Inferior parietal cortex (tissue), 1 donor: ENCODE results near the gene BRAT1.
A peak's percentile ranks its signal among the peaks of the same experiment; 100 is the strongest.
"Not testable (repeated sequence)": the region's sequence is repeated elsewhere in the genome, so short reads cannot be mapped to it uniquely, and the experiment has no call there.

Experiments
- DNase-seq: peaks from one replicate; pipeline ENCODE4 v3.0.0-alpha.2; 2016; ENCODE audit errors: extremely low spot score

BRAT1 gene

DNA sequence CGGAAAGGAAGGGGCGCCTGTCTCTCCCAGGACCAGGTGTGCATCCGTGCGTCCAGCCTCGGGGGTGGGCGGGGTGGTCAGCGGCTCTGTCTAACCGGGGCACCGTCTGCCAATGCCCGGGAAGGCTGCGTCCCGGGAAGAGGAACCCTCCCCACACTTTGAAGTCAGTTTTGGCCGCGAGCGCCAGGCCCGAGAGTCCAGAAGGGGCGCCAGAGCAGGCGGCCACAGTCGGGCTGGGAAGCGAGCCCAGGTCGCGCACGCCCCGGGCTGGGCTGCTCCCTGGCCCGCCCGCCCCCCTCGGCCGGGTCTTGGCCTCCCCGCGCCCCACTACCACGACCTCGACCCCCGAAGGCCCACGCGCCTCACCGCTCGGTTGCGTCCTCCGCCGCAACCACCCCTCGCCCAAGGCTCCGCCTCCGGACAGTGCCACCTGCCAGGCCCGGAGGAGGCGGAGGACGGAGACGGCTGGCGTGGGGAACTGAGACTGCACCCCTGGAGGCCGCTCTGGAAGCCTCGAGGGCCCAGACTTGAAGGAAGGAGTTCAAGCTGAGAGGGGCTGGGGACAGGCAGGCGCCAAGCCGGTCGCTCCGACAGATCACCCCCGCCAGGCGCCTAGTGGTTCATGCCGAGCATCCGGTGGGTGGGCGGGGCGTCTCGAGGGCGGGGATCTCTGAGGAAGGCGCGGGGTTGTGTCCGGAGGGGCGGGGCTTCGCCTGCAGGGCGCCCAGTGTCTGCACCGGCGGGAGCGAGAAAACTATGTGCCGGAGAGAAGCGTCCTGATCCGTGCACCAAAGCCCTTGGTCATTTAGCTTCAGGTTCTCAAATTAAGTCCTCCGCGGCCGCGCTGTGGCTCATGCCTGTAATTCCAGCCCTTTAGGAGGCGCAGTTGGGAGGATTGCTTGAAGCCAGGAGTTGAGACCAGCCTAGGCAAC lies at the start of gene BRAT1:
TSS of gene BRAT1 (minus strand) at position 404 of the 932 bp plus-strand sequence. CDS start 1,093 bp downstream, outside the sequence.
- peak; percentile 77 for DNase-seq

DNA sequence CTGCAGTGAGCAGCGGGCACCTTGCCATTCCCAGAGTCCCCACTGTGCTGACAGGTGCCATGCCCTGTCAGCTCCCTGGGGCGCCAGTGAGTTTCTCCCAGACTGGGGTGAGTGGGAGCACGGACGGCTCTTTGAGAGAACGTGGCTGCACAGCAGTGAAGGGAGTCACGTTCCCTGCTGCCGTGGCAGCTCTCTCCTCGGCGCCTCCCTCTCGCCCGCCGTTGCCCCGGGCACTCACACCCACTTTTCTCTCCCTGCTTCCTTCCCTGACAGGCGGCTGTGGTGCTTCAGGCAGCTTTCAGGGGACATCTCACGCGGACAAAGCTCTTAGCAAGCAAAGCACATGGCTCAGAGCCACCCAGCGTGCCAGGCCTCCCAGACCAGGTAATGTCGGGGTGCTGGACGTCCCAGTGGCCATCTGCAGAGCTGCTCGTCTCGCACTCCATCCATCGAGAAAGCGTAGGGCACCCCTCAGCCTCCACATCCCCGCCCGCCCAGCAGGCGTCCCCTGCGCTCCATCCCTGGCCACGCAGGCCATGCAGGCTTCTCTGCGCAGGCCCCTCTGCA lies 49.4 kb upstream of the BRAT1 start:
- DNase-seq: no peak

GRCh38 chr7:2603044-2603965 lies 48.0 kb upstream of the BRAT1 start:
- DNase-seq: no peak

- DNase-seq: no peak
Observed at GRCh38 chr7:2602406-2603043, 47.2 kb upstream of the BRAT1 start.

DNA sequence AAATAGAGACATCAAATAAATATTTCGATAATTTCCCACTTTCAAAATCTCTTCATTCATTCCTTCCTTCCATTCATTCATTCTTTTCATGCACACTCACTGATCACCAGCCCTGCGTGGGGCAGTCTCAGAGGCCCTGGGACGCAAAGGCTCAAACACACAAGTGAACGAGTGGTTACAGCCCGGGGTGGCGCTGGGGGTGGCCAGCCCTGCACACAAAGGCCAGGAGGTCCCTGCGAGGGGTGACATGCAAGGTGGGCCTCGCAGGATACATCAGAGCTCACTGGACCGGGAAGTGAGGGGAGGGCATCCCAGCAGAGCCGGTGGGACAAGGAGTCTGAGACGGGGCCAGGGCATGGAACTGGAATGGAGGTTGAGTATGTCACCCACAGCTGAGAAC lies 46.6 kb upstream of the BRAT1 start:
- no peak for DNase-seq

- no peak for DNase-seq
Observed at GRCh38 chr7:2601065-2601464, 45.7 kb upstream of the BRAT1 start.

- DNase-seq: no peak
Observed at GRCh38 chr7:2598154-2598823, 43.0 kb upstream of the BRAT1 start.

DNA sequence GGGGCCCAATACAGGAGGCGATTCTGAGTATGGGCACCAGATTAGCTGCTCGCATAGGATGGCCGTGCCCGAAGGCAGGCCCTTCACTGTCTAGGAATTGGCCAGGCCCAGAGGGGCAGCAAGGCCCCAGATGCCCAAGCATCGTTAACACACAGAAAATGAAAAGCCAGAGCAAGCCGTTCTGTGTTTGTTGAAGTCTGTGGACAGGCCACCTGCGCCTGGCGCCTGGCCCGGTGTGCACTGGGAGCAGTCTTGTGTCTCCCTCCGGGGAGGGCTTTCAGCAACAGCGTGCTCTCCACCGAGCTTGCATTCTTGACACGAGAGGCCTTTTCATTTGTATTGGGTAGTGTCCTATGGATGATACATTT lies 41.9 kb upstream of the BRAT1 start:
- no peak for DNase-seq

GRCh38 chr7:2596464-2597272 lies 41.3 kb upstream of the BRAT1 start:
- no peak for DNase-seq

- no peak for DNase-seq
Observed at GRCh38 chr7:2595258-2595860, 40.0 kb upstream of the BRAT1 start.

GRCh38 chr7:2594599-2594998 lies 39.3 kb upstream of the BRAT1 start:
- DNase-seq: no peak

DNA sequence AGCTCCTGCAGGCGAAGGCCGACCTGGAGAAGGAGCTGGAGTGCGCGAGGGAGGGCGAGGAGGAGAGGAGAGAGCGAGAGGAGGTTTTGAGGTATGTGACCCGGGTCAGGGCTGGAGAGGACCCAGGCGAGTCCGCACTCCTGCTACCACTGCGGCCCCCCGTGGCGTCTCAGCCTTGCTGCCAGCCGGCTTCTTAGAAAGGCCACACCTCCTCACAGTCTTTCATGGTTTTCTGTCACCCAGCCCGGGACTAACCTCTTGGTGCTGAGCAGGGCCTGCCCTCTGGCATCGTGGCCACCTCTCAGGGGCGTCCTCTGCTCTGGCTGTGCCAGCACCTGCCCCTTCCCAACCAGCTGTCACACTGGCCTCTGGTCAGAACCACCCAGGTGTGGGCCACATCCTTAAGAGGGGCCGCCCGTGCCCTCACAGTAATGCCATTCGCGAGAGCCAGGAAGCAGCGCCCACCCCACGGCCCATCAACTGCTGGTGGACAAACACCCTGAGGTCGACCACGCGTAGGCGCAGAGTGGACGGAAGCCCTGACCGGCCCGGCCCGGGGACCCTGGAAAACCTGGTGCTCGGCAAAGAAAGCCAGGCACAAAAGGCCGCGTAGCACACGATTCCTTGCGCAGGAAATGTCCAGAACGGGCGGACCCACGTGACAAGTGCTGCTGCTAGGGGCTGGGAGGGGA lies 37.9 kb upstream of the BRAT1 start:
- no peak for DNase-seq

DNA sequence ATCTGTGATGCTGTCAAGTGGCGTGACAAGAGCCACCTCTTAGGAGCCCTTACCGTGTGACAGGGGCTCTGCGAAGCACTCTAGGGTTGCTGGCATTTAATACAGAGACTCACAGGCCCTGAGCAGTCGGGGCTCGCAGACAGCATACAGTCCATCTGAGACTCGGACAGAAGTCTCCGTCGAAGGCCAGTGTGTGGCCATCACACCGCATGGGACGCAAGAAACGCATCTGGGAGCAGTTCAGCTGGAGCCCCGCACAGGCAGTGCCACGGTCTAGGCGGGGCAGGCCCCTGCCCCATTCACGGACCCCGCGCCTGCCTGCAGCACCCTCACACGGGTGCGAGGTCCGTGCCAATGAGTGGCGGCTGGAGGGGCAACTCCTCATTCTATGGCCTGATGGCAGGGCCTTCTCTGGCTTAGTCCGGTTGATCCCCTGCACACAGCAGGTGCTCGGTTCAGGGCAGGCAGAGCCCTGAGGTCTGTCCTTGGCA lies 37.1 kb upstream of the BRAT1 start:
- no peak for DNase-seq

DNA sequence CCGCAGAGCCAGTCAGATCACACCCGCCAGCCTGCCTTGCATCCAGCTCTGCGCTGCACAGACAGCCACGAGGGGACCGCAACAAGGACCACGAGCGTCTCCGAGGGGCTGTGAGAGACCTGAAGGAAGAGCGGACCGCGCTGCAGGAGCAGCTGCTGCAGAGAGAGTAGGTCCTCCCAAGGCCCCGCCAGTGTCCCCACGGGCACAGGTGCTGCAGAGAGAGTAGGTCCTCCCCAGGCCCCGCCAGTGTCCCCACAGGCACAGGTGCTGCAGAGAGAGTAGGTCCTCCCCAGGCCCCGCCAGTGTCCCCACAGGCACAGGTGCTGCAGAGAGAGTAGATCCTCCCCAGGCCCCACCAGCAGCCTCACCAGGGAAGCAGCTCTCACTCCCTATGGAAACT lies 34.6 kb upstream of the BRAT1 start:
- DNase-seq: not testable (repeated sequence)

- no peak for DNase-seq
Observed at GRCh38 chr7:2589341-2589740, 34.0 kb upstream of the BRAT1 start.

DNA sequence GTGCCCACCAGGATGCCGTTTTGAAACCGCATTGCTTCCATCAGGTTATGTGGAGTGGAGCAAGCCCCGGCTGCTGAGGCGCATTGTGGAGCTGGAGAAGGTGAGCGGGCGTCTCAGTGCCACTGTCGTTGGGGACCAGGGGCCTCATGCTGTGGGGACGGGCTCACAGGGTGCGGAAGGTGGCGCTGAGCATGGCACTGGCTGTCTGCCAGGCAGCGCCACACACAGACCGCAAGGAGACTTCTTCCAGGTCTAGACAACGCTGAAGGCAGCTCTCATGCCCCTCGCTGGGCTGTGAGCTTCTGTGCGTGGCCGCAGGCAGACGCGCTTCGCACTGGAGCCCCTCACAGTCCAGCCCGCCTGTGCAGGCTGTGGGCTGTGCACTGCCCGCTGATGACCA lies 32.5 kb upstream of the BRAT1 start:
- no peak for DNase-seq

DNA sequence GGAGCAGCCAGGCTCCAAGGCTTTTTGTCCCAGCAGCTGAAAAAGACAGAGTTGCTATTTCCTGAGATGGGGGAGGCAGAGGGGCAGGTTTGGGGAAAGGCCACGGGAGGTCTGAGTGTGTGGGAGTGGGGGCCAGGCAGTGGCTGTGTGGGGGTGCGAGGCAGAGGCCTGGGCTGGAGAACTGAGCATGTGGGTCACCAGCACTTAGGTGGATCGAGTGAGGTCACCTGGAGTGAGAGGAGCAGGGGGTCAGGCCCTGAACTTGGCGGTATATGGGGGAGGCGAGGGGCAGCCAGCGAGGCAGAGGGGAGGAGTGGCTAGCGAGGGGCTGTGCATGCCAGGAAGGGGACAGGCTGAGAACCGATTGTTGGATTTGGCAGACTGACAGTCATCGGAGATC lies 31.8 kb upstream of the BRAT1 start:
- DNase-seq: no peak

GRCh38 chr7:2586326-2587020 lies 31.1 kb upstream of the BRAT1 start:
- no peak for DNase-seq

- no peak for DNase-seq
Observed at GRCh38 chr7:2585446-2585845, 30.1 kb upstream of the BRAT1 start.
